Colonic mucosa (tissue), 4 donors: ENCODE results near the gene IMPG1. TPM values are rescaled to one million over a fixed set of nuclear protein-coding genes. Genes with fewer than 3 reads are reported as not detected.

ENCODE experiments used
- DNase-seq: peaks from one replicate; pipeline ENCODE4 v3.0.0-alpha.2; 2020
- H3K27ac ChIP-seq: fragments of 200-600 bp; one replicate; pipeline ENCODE4 v1.8.0; 2021
- H3K27me3 ChIP-seq: fragments of 200-600 bp; one replicate; pipeline ENCODE4 v1.8.0; 2021
- H3K36me3 ChIP-seq: fragments of 200-600 bp; one replicate; pipeline ENCODE4 v1.8.0; 2021
- H3K4me1 ChIP-seq: fragments of 200-600 bp; one replicate; pipeline ENCODE4 v1.8.0; 2021; ENCODE audit warnings: mild to moderate bottlenecking
- H3K4me3 ChIP-seq: fragments of 200-600 bp; one replicate; pipeline ENCODE4 v1.8.0; 2021
- H3K9ac ChIP-seq, 2 donors: one replicate each; pipeline ENCODE4 v1.7.0; 2013; ENCODE audit warnings: control low read depth in 2 of 2, low read depth in 2 of 2, low read length in 2 of 2
- H3K9me3 ChIP-seq: fragments of 200-600 bp; one replicate; pipeline ENCODE4 v1.8.0; 2021
- intact Hi-C: fragments of 100-400 bp; cut with DNase I; formaldehyde crosslinking; loops from one replicate; pipeline ENCODE4 v1.14.1; 2022
- total RNA-seq, 2 donors: library from RNA; stranded (reverse); fragmentation: NEBNext Ultra II Directional in 1 of 2; extraction: Animal tissue kit (Norgen Biotek cat#: 25700) in 1 of 2; gene quantifications; one replicate each; pipeline ENCODE4 v1.2.1, GENCODE V29; 2021
- TF ChIP-seq, protein P1 (sequence below): fragments of 200-600 bp; IDR thresholded peaks from one replicate; pipeline ENCODE4 v1.8.0; 2022; ENCODE audit warnings: antibody characterized with exemption, mild to moderate bottlenecking
- donor health status: healthy.
- donor health status: DM: no; HTN: no; CAD: no.
- donor health status: DM: no; HTN: no; CAD: no.

Gene IMPG1
- total RNA-seq, 2 donors from 2014 or later = not detected

DNA sequence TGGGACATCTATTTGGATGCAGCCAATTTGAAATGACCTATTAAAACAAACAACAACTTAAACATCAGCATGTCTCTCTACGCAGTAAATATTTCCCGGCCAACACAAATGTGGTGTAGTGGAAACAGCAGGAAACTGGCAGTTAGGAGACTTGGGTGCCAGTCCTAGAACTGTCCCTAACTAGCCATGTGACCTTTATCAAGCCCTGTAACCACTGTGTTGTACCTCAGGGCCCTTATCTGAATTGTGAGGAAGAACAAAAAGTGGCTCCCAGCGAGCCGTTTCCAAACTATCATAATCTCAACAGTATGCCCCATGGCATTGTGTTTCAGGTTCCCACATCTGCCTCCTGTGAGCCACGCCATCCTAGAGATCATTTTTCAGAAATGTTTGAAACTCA is 124.5 kb downstream of the IMPG1 start:
- intact Hi-C loops = no loop called here
- no peaks in the 10 kb centered on the region for H3K4me1 ChIP-seq
- H3K27me3 ChIP-seq = no peaks in the 10 kb centered on the region
- TF ChIP-seq, protein P1, sequence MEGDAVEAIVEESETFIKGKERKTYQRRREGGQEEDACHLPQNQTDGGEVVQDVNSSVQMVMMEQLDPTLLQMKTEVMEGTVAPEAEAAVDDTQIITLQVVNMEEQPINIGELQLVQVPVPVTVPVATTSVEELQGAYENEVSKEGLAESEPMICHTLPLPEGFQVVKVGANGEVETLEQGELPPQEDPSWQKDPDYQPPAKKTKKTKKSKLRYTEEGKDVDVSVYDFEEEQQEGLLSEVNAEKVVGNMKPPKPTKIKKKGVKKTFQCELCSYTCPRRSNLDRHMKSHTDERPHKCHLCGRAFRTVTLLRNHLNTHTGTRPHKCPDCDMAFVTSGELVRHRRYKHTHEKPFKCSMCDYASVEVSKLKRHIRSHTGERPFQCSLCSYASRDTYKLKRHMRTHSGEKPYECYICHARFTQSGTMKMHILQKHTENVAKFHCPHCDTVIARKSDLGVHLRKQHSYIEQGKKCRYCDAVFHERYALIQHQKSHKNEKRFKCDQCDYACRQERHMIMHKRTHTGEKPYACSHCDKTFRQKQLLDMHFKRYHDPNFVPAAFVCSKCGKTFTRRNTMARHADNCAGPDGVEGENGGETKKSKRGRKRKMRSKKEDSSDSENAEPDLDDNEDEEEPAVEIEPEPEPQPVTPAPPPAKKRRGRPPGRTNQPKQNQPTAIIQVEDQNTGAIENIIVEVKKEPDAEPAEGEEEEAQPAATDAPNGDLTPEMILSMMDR = no peak
- no peaks in the 10 kb centered on the region for H3K9me3 ChIP-seq
- H3K27ac ChIP-seq = no peak overlapping the region
- H3K4me3 ChIP-seq = no peak overlapping the region
- no peak for DNase-seq
- no peak overlapping the region for H3K9ac ChIP-seq
- no peaks in the 10 kb centered on the region for H3K36me3 ChIP-seq

DNA sequence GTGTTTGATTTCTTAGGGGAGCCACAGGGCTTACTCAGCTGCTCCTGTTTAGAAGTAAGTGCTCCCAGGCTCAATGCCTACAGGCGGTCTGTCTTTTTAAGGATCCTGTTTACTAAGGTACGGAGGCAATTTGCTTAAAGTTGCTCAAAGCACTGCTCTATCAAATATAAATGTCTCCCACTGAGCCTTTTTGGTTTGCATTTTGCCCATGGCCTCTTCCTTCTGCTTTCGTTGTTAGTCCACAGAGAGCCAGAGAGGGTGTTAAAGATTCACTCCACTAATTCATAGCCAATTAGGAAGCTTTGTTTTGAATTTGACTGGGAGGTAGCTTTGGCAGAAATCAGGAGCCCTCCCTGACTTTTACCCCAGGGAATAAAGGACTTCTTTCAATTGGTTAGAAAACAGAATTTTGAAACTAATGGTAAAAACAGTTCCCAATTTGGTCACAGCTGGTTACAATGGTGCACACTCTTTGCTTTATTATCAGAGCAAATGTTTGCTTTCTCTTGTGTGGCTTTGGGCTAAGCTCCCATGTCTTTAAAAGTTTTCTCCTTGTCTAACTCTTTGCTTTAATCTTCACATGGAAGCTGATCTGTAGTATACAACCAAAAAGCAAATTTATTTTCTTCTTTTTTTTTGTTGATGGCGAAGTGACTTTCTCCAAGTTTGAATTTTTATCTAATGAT is 126.2 kb downstream of the IMPG1 start:
- no peak for DNase-seq
- intact Hi-C loops = no loop called here
- Histone ChIP-seq H3K27ac (no peak overlapping the region), H3K27me3 (no peaks in the 10 kb centered on the region), H3K9ac (no peak overlapping the region), H3K36me3 (no peaks in the 10 kb centered on the region), H3K9me3 (no peaks in the 10 kb centered on the region), H3K4me3 (no peak overlapping the region), H3K4me1 (no peaks in the 10 kb centered on the region)
- TF ChIP-seq, protein P1 = no peak

DNA sequence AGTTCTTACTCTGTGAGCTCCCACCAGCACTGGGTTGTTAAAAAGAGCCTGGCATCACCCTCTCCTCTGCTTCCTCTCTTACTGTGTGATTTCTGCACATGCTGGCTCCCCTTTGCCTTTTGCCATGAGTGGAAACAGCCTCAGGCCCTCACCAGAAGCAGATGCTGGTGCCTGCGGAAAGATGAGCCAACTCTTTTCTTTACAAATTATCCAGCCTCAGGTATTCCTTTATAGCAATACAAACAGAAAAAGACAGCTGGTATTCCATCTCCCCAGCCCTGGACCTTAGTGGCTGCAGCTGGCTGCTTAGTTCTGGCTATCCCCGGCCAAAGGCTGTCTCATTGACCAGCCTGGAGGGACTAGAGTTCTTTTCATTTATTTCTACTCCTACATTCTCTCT is 129.1 kb downstream of the IMPG1 start:
- H3K4me3 ChIP-seq = no peak overlapping the region
- TF ChIP-seq, protein P1 = no peak
- no peak for DNase-seq
- no peaks in the 10 kb centered on the region for H3K36me3 ChIP-seq
- H3K4me1 ChIP-seq = no peaks in the 10 kb centered on the region
- intact Hi-C loops = no loop called here
- no peaks in the 10 kb centered on the region for H3K9me3 ChIP-seq
- H3K27ac ChIP-seq = no peak overlapping the region
- H3K27me3 ChIP-seq = no peaks in the 10 kb centered on the region
- no peak overlapping the region for H3K9ac ChIP-seq

DNA sequence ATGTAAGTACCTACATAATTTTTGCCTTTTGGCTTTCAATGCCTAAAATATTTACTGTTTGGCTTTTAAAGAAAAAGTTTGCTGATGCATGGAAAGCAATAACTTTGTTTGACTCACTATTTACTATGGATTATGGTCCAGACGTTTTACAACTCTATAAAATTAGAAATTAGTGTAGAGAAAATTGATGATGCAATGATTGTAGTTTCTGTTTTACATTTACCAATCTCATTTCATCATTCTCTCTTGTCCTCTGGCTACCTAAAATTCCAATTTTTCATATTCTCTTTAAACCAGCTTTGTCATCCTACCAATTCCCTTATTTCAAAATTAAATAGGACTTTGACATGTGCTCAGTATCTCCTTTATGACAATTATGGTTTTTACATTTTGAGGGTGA is 131.0 kb downstream of the IMPG1 start:
- Histone ChIP-seq H3K9me3 (no peaks in the 10 kb centered on the region), H3K27ac (no peak overlapping the region), H3K4me1 (no peaks in the 10 kb centered on the region), H3K27me3 (no peaks in the 10 kb centered on the region), H3K36me3 (no peaks in the 10 kb centered on the region), H3K4me3 (no peak overlapping the region), H3K9ac (no peak overlapping the region)
- no peak for DNase-seq
- intact Hi-C loops = no loop called here
- TF ChIP-seq, protein P1 = no peak

DNA sequence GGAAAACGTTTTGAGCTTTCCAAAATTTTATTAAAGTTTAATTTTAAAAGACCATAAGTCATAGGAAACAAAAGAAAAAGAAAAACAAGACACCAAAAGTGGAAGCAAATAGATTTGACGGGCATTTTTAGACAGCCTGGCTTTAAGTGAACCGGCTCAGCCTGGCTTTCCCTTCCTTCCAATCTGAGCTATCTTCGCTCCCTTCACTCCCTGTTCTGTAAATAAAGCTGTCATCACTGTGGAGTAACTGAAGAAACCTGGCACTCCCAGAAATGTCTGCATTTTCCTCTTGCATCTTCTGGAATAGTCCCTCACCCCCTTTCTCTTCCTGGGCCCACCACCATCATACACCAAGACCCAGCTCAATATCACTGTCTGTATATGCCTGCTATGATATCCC is 131.9 kb downstream of the IMPG1 start:
- Histone ChIP-seq H3K27me3 (no peaks in the 10 kb centered on the region), H3K27ac (no peak overlapping the region), H3K9ac (no peak overlapping the region), H3K4me1 (no peaks in the 10 kb centered on the region), H3K9me3 (no peaks in the 10 kb centered on the region), H3K36me3 (no peaks in the 10 kb centered on the region), H3K4me3 (no peak overlapping the region)
- intact Hi-C loops = no loop called here
- DNase-seq = no peak
- TF ChIP-seq, protein P1 = no peak
